Measurements from ENCODE around the gene EXOC3L4.

- TF ChIP-seq CTCF (IDR thresholded peaks at IDR 0.05 in 2 of 3, conservative IDR thresholded peaks at IDR 0.05 in 1 of 3; ENCODE audit: borderline replicate concordance in 1 of 3, insufficient read depth in 1 of 3, low read depth in 2 of 3, low read length in 2 of 3) (no peak), SP1 (IDR thresholded peaks at IDR 0.05; ENCODE audit: low read depth) (no peak), REST (IDR thresholded peaks at IDR 0.05; ENCODE audit: low read depth) (no peak)
These were observed 32.4 kb downstream of the EXOC3L4 start for GRCh38 chr14:103126873-103127304.

Measured in HCT116 (cell line).